AG09309 (cell line): ENCODE data around the gene PTPRM.

Experiments
- DNase-seq: peaks from one replicate; pipeline ENCODE4 v3.0.0-alpha.2; 2010; ENCODE audit warnings: low read depth
- H3K4me3 ChIP-seq: 2 replicates; pipeline ENCODE4 v1.5.1; 2011; ENCODE audit warnings: mild to moderate bottlenecking, low read depth, low read length, moderate library complexity; ENCODE audit not compliant: control insufficient read depth
- CTCF ChIP-seq: IDR thresholded peaks from 2 replicates; pipeline ENCODE4 v1.5.1; 2011; ENCODE audit warnings: mild to moderate bottlenecking, low read depth, low read length, inconsistent platforms; ENCODE audit not compliant: insufficient read depth, control insufficient read depth; ENCODE audit errors: missing control alignments

PTPRM gene

GRCh38 chr18:7601246-7601615 lies 34.1 kb downstream of the PTPRM start:
- no peak for DNase-seq

GRCh38 chr18:7601936-7602335 lies 34.8 kb downstream of the PTPRM start:
- no peak overlapping the region for H3K4me3 ChIP-seq
- no peak for DNase-seq
- TF ChIP-seq CTCF, result no peak

More at GRCh38 chr18:7601246-7601615, 34.1 kb downstream of the PTPRM start:
- TF ChIP-seq CTCF, result no peak
- no peak overlapping the region for H3K4me3 ChIP-seq

- no peak for DNase-seq
- no peak for TF ChIP-seq CTCF
- no peak overlapping the region for H3K4me3 ChIP-seq
Measured at GRCh38 chr18:7603259-7604000, 36.3 kb downstream of the PTPRM start.

GRCh38 chr18:7604361-7604760 lies 37.2 kb downstream of the PTPRM start:
- TF ChIP-seq CTCF, result no peak
- no peak for DNase-seq
- H3K4me3 ChIP-seq, result no peak overlapping the region

GRCh38 chr18:7605705-7606104 lies 38.6 kb downstream of the PTPRM start:
- TF ChIP-seq CTCF, result no peak
- DNase-seq, result no peak
- H3K4me3 ChIP-seq, result no peak overlapping the region

- no peak for DNase-seq
- TF ChIP-seq CTCF, result no peak
- H3K4me3 ChIP-seq, result no peak overlapping the region
Measured at GRCh38 chr18:7607540-7608173, 40.5 kb downstream of the PTPRM start.
